ENCODE data around the gene GOLGA3.

GOLGA3 gene

GRCh38 chr12:132727091-132727794 is 101.4 kb downstream of the GOLGA3 start:
- TF ChIP-seq CTCF (conservative IDR thresholded peaks at IDR 0.05) = no peak
- no peak overlapping the region for H3K27ac ChIP-seq

- H3K27ac ChIP-seq = no peak overlapping the region
- TF ChIP-seq CTCF (conservative IDR thresholded peaks at IDR 0.05) = no peak
These were observed 102.3 kb downstream of the GOLGA3 start for GRCh38 chr12:132726386-132726785.

- TF ChIP-seq CTCF (conservative IDR thresholded peaks at IDR 0.05) = no peak
- no peak overlapping the region; the same call in 1 of the 2 replicates for H3K27ac ChIP-seq
These were observed 104.0 kb downstream of the GOLGA3 start for GRCh38 chr12:132724506-132725241.

- H3K27ac ChIP-seq = no peak overlapping the region; the same call in 1 of the 2 replicates
- TF ChIP-seq CTCF (conservative IDR thresholded peaks at IDR 0.05) = no peak
These were observed 104.9 kb downstream of the GOLGA3 start for GRCh38 chr12:132723764-132724140.

- no peak overlapping the region; the same call in 1 of the 2 replicates for H3K27ac ChIP-seq
- no peak for TF ChIP-seq CTCF (conservative IDR thresholded peaks at IDR 0.05)
These were observed 105.5 kb downstream of the GOLGA3 start for GRCh38 chr12:132723015-132723763.

- no peak overlapping the region for H3K27ac ChIP-seq
- TF ChIP-seq CTCF (conservative IDR thresholded peaks at IDR 0.05) = no peak
These were observed 107.9 kb downstream of the GOLGA3 start for GRCh38 chr12:132720606-132721345.

Measured in VCaP (cell line).